ENCODE data around the gene ATG5.
"Not testable (repeated sequence)": the region's sequence is repeated elsewhere in the genome, so short reads cannot be mapped to it uniquely, and the experiment has no call there.

ATG5 gene

GRCh38 chr6:106257195-106257594 is 68.4 kb downstream of the ATG5 start:
- DNase-seq (ENCODE audit: low spot score) = peak; percentile 7

GRCh38 chr6:106256201-106256968 is 69.2 kb downstream of the ATG5 start:
- no peak for DNase-seq (ENCODE audit: low spot score)

GRCh38 chr6:106255306-106255705 is 70.3 kb downstream of the ATG5 start:
- no peak for DNase-seq (ENCODE audit: low spot score)

GRCh38 chr6:106254636-106255035 is 70.9 kb downstream of the ATG5 start:
- no peak for DNase-seq (ENCODE audit: low spot score)

GRCh38 chr6:106253731-106254130 is 71.8 kb downstream of the ATG5 start:
- DNase-seq (ENCODE audit: low spot score) = no peak

GRCh38 chr6:106253172-106253571 is 72.4 kb downstream of the ATG5 start:
- no peak for DNase-seq (ENCODE audit: low spot score)

- DNase-seq (ENCODE audit: low spot score) = no peak
Observed at GRCh38 chr6:106252687-106253086, 72.9 kb downstream of the ATG5 start.

GRCh38 chr6:106251531-106252255 is 73.9 kb downstream of the ATG5 start:
- DNase-seq (ENCODE audit: low spot score) = not testable (repeated sequence)

GRCh38 chr6:106250953-106251352 is 74.6 kb downstream of the ATG5 start:
- peak; percentile 63 for DNase-seq (ENCODE audit: low spot score)

- no peak for DNase-seq (ENCODE audit: low spot score)
Observed at GRCh38 chr6:106249658-106250057, 75.9 kb downstream of the ATG5 start.

- no peak for DNase-seq (ENCODE audit: low spot score)
Observed at GRCh38 chr6:106247733-106248132, 77.8 kb downstream of the ATG5 start.

- DNase-seq (ENCODE audit: low spot score) = no peak
Observed at GRCh38 chr6:106247293-106247692, 78.3 kb downstream of the ATG5 start.

GRCh38 chr6:106244931-106245330 is 80.6 kb downstream of the ATG5 start:
- DNase-seq (ENCODE audit: low spot score) = no peak

- DNase-seq (ENCODE audit: low spot score) = no peak
Observed at GRCh38 chr6:106244521-106244920, 81.0 kb downstream of the ATG5 start.

GRCh38 chr6:106243261-106243660 is 82.3 kb downstream of the ATG5 start:
- no peak for DNase-seq (ENCODE audit: low spot score)

GRCh38 chr6:106241498-106241897 is 84.1 kb downstream of the ATG5 start:
- DNase-seq (ENCODE audit: low spot score) = no peak

- DNase-seq (ENCODE audit: low spot score) = no peak
Observed at GRCh38 chr6:106237286-106237685, 88.3 kb downstream of the ATG5 start.

GRCh38 chr6:106229876-106230445 is 95.6 kb downstream of the ATG5 start:
- DNase-seq (ENCODE audit: low spot score) = not testable (repeated sequence)

- no peak for DNase-seq (ENCODE audit: low spot score)
Observed at GRCh38 chr6:106227612-106228507, 97.7 kb downstream of the ATG5 start.

GRCh38 chr6:106226676-106227075 is 98.9 kb downstream of the ATG5 start:
- no peak for DNase-seq (ENCODE audit: low spot score)

GRCh38 chr6:106225581-106225980 is 100.0 kb downstream of the ATG5 start:
- DNase-seq (ENCODE audit: low spot score) = no peak

- peak; percentile 56 for DNase-seq (ENCODE audit: low spot score)
Observed at GRCh38 chr6:106223300-106223930, 102.1 kb downstream of the ATG5 start.

All from SW480 (cell line).